Stomach (tissue), 4 donors: ENCODE results near the gene COL21A1.

ENCODE experiments used
- CTCF ChIP-seq, 7 experiments: fragments of 450-650 bp in 4 of 7; fragments of 200-600 bp in 3 of 7; sonication (generic) in 3 of 7; IDR thresholded peaks; one replicate each; pipeline ENCODE4 v1.5.1; 2016 to 2019; ENCODE audit warnings: antibody characterized with exemption in 7 of 7, control low read depth in 2 of 7, mild to moderate bottlenecking in 1 of 7
- EP300 ChIP-seq: sonication (generic); formaldehyde crosslinking; IDR thresholded peaks from one replicate; pipeline ENCODE4 v1.6.1; 2017; ENCODE audit warnings: antibody characterized with exemption
- POLR2A ChIP-seq, 4 donors: fragments of 450-650 bp; IDR thresholded peaks; one replicate each; pipeline ENCODE4 v1.6.1; 2016; ENCODE audit warnings: antibody characterized with exemption in 4 of 4, control low read depth in 2 of 4, mild to moderate bottlenecking in 1 of 4, moderate library complexity in 1 of 4

DNA sequence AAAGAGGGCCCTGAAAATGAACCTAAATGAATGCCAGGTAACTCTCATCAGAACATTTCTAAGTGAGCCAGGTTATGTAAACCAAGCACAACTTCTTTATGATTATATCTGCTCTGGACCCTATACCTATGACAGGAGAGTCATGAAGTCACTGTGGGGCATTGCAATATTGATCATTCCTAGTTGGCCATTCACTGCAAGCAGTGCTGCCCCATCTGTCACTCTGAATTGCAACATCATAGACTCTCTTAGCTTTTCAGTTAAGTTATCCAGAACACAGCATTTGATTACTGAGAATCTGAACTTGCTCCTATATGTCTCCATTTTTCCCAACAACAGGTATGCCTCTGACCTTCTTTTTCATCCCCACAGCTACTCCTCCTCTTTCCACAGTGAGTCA lies 3.3 kb downstream of the COL21A1 start:
- TF ChIP-seq CTCF (IDR thresholded peaks at IDR 0.05), result no peak
- TF ChIP-seq POLR2A (IDR thresholded peaks at IDR 0.05), result no peak
- no peak for TF ChIP-seq EP300
